IMR-90 (cell line): ENCODE results near the gene MS4A18. TPM values are rescaled to one million over a fixed set of nuclear protein-coding genes. Genes with fewer than 3 reads are reported as not detected.

ENCODE experiments used
- ATAC-seq: fragments of 200-7000 bp; cut with Tn5 transposase; 2 replicates; pipeline ENCODE4 v1.9.1; 2020; ENCODE audit warnings: low read depth, mild to moderate bottlenecking, moderate library complexity
- BruUV-seq: library from RNA; stranded (reverse); fragments of 400-500 nt; replicated peaks from 2 replicates; lab custom pipeline; 2021; lab: Mats Ljungman, UMichigan
- CTCF ChIA-PET: fragments of 300-600 bp; formaldehyde crosslinking; extraction: SDS; loops from one replicate; lab custom pipeline; 2021; ENCODE audit warnings: antibody characterized with exemption; lab: Yijun Ruan, JAX
- POLR2A ChIA-PET: fragments of 300-600 bp; sonication (Branson Sonifier 250); formaldehyde crosslinking; loops from one replicate; lab custom pipeline; 2022; ENCODE audit warnings: antibody characterized with exemption; ENCODE audit not compliant: unreplicated experiment; lab: Charles Lee
- DNase-seq: peaks from one replicate; pipeline ENCODE4 v3.0.0; 2013
- H2AFZ ChIP-seq: replicated peaks from 2 replicates; pipeline ENCODE3; 2013; ENCODE audit warnings: low read length, mild to moderate bottlenecking; ENCODE audit not compliant: poor library complexity
- H2AK5ac ChIP-seq: 2 replicates; pipeline ENCODE4 v1.6.1; 2013; ENCODE audit warnings: low read depth, low read length, inconsistent platforms
- H2AK9ac ChIP-seq: replicated peaks from 2 replicates; pipeline ENCODE3; 2013; ENCODE audit warnings: mild to moderate bottlenecking, low read depth, low read length, moderate library complexity; ENCODE audit not compliant: poor library complexity
- H2BK120ac ChIP-seq: 2 replicates; pipeline ENCODE4 v1.6.1; 2013; ENCODE audit warnings: low read depth, low read length, inconsistent platforms
- H2BK15ac ChIP-seq: 3 replicates; pipeline ENCODE4 v1.6.1; 2013; ENCODE audit warnings: low read depth, low read length, inconsistent platforms
- H2BK20ac ChIP-seq: 2 replicates; pipeline ENCODE4 v1.6.1; 2013; ENCODE audit warnings: low read depth, mild to moderate bottlenecking, inconsistent platforms, low read length, moderate library complexity
- H2BK5ac ChIP-seq: 2 replicates; pipeline ENCODE4 v1.6.1; 2013; ENCODE audit warnings: mild to moderate bottlenecking, low read depth, low read length, inconsistent platforms; ENCODE audit not compliant: poor library complexity, severe bottlenecking
- H3K14ac ChIP-seq: replicated peaks from 2 replicates; pipeline ENCODE4 v1.6.1; 2013; ENCODE audit warnings: low read depth, low read length, inconsistent platforms
- H3K18ac ChIP-seq: 2 replicates; pipeline ENCODE4 v1.6.1; 2013; ENCODE audit warnings: low read depth, low read length, control low read depth
- H3K23ac ChIP-seq: 2 replicates; pipeline ENCODE4 v1.6.1; 2013; ENCODE audit warnings: low read depth, low read length, inconsistent platforms
- H3K27ac ChIP-seq: 2 replicates; pipeline ENCODE4 v1.5.1; 2013; ENCODE audit warnings: mild to moderate bottlenecking, control low read depth, low read length; ENCODE audit not compliant: insufficient read depth
- H3K27me3 ChIP-seq: 2 replicates; pipeline ENCODE4 v1.6.1; 2013; ENCODE audit warnings: low read length; ENCODE audit not compliant: control insufficient read depth, insufficient read depth
- H3K36me3 ChIP-seq: 2 replicates; pipeline ENCODE4 v1.6.1; 2013; ENCODE audit warnings: low read length, mixed read lengths; ENCODE audit not compliant: control insufficient read depth, insufficient read depth
- H3K4ac ChIP-seq: 2 replicates; pipeline ENCODE4 v1.6.1; 2013; ENCODE audit warnings: low read depth, low read length, inconsistent platforms
- H3K4me1 ChIP-seq: 2 replicates; pipeline ENCODE4 v1.6.1; 2013; ENCODE audit warnings: low read length, mixed read lengths; ENCODE audit not compliant: control insufficient read depth, insufficient read depth
- H3K4me2 ChIP-seq: 2 replicates; pipeline ENCODE4 v1.6.1; 2013; ENCODE audit warnings: low read depth, mild to moderate bottlenecking, control low read depth, low read length, moderate library complexity
- H3K4me3 ChIP-seq: 2 replicates; pipeline ENCODE4 v1.5.1; 2013; ENCODE audit warnings: low read depth, mild to moderate bottlenecking, control low read depth, low read length, moderate library complexity; ENCODE audit not compliant: insufficient read depth
- H3K56ac ChIP-seq: 2 replicates; pipeline ENCODE4 v1.6.1; 2013; ENCODE audit warnings: low read length, inconsistent platforms; ENCODE audit not compliant: insufficient read depth; ENCODE audit errors: extremely low read depth
- H3K79me1 ChIP-seq, 2 experiments: 2 replicates each; pipeline ENCODE4 v1.6.1; 2013; ENCODE audit warnings: low read length in 2 of 2, inconsistent platforms in 1 of 2, low read depth in 1 of 2
- H3K9ac ChIP-seq: 2 replicates; pipeline ENCODE4 v1.6.1; 2013; ENCODE audit warnings: low read depth, low read length, control low read depth
- H3K9me1 ChIP-seq: 2 replicates; pipeline ENCODE4 v1.6.1; 2013; ENCODE audit warnings: low read length, inconsistent platforms; ENCODE audit not compliant: insufficient read depth
- H3K9me3 ChIP-seq: 2 replicates; pipeline ENCODE4 v1.6.1; 2013; ENCODE audit warnings: low read length; ENCODE audit not compliant: control insufficient read depth, insufficient read depth
- H4K20me1 ChIP-seq: 2 replicates; pipeline ENCODE4 v1.6.1; 2013; ENCODE audit warnings: low read length, inconsistent platforms; ENCODE audit not compliant: insufficient read depth
- H4K5ac ChIP-seq: 2 replicates; pipeline ENCODE4 v1.6.1; 2013; ENCODE audit warnings: mild to moderate bottlenecking, low read depth, low read length, control low read depth
- H4K8ac ChIP-seq, 2 experiments: 2 replicates each; pipeline ENCODE4 v1.6.1; 2013; ENCODE audit warnings: low read depth in 2 of 2, low read length in 2 of 2, control low read depth in 1 of 2, inconsistent platforms in 1 of 2
- H4K91ac ChIP-seq: 2 replicates; pipeline ENCODE4 v1.6.1; 2013; ENCODE audit warnings: low read depth, low read length, inconsistent platforms; ENCODE audit not compliant: insufficient read depth
- FOS ChIP-seq: fragments of 150-350 bp; IDR thresholded peaks from 2 replicates; pipeline ENCODE4 v1.6.1; 2016; ENCODE audit warnings: low read depth, low read length
- MAZ ChIP-seq: IDR thresholded peaks from 2 replicates; pipeline ENCODE4 v1.6.1; 2012; ENCODE audit warnings: low read depth, mild to moderate bottlenecking, low read length, improper control_type of control experiment, moderate library complexity, borderline replicate concordance
- MXI1 ChIP-seq: IDR thresholded peaks from 2 replicates; pipeline ENCODE4 v1.6.1; 2012; ENCODE audit warnings: low read depth, mild to moderate bottlenecking, low read length, moderate library complexity, borderline replicate concordance
- NFE2L2 ChIP-seq: fragments of 150-350 bp; IDR thresholded peaks from 2 replicates; pipeline ENCODE4 v1.6.1; 2016; ENCODE audit warnings: low read depth, mild to moderate bottlenecking, low read length
- RFX5 ChIP-seq: IDR thresholded peaks from 2 replicates; pipeline ENCODE4 v1.8.0; 2012; ENCODE audit warnings: low read depth, mild to moderate bottlenecking, low read length, moderate library complexity
- WGBS, 2 experiments: methylation state at CpG; one replicate each; pipeline versions ENCODE4 v1.1.5 to v1.1.7; 2013; ENCODE audit warnings: missing lambda C conversion rate in 2 of 2; ENCODE audit not compliant: insufficient read length in 1 of 2; ENCODE audit errors: extremely low coverage in 2 of 2; 5-methylcytosine and 5-hydroxymethylcytosine counted together
- dilution Hi-C: fragments of 300-500 bp; cut with HindIII; formaldehyde crosslinking; loops from one replicate; pipeline ENCODE4 v1.14.3; 2018; ENCODE audit warnings: low sequenced_read_pairs; ENCODE audit not compliant: unreplicated experiment
- in situ Hi-C: fragments of 300-500 bp; cut with MboI; formaldehyde crosslinking; loops from 3 replicates; pipeline ENCODE4 v1.14.3; 2019; ENCODE audit warnings: low sequenced_read_pairs, inconsistent platforms, mixed read lengths
- intact Hi-C: fragments of 100-400 bp; cut with micrococcal nuclease; formaldehyde crosslinking; loops from 2 replicates; pipeline ENCODE4 v1.10.0; 2022
- polyA plus RNA-seq, 3 experiments: library from polyadenylated mRNA; depleted of rRNA; stranded (reverse); fragments of >200 nt; gene quantifications; 2 replicates each; pipeline ENCODE4 v1.2.3, GENCODE V29; 2012; ENCODE audit warnings: low replicate concordance in 1 of 3
- total RNA-seq: library from RNA; depleted of rRNA; stranded (reverse); fragments of >200 nt; gene quantifications from 2 replicates; pipeline ENCODE4 v1.2.3, GENCODE V29; 2012

Gene MS4A18
- total and polyA plus RNA-seq, 2 of the 4 experiments (the other 2 are of a cell fraction) = not detected

DNA sequence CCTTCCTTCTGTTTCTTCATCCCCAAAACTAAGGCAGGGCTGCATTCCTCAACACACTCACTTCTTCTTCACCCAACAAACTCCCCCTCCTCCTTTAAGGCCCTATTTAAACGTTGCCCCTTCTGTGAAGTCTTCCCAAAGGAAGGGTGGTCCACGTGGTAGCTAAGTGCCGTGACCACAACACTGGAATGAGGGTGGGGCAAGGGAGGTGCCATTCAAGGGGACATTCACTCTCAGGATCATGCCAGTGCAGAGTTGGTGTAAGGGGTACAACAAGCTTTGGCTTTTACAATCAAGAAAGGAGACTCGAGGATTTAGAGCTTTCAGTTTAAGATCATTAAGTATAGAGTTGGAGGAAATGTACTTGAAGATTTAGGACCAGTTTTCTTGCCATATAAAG is 52.6 kb downstream of the MS4A18 start:
- 0 out of 2 replicates have a peak overlapping the region, but pooled peaks have one; percentile 21 for H3K14ac ChIP-seq
- H3K79me1 ChIP-seq = no peaks in the 10 kb centered on the region
- ChIA-PET CTCF (interaction anchor here (2.6 to 3.0 kb wide), 2 partner anchors 54 to 111 kb away, joined by 9 to 16 read pairs; no protein-coding TSS in a partner anchor), POLR2A (no interaction called here)
- BruUV-seq = no TSS peak
- no peak overlapping the region; the same call in 1 of the 2 replicates for H2BK20ac ChIP-seq
- H3K4ac ChIP-seq = peak overlapping the region; percentile 33; the same call in 1 of the 2 replicates
- H3K9me3 ChIP-seq = no peaks in the 10 kb centered on the region
- H3K9ac ChIP-seq = no peak overlapping the region
- H3K36me3 ChIP-seq = no peaks in the 10 kb centered on the region
- no peak overlapping the region for H2AK9ac ChIP-seq
- H2BK15ac ChIP-seq = peak overlapping the region; percentile 23; the same call in 1 of the 3 replicates
- no peaks in the 10 kb centered on the region for H4K20me1 ChIP-seq
- H3K9me1 ChIP-seq = peaks cover 5% of the 10 kb centered on the region; the same call in 1 of the 2 replicates
- H4K8ac ChIP-seq = peak overlapping the region; percentile 5 to 50; a peak in 2 of 4 replicates
- dilution Hi-C loops (no loop called here), in situ Hi-C loops (loop anchor here (5.0 kb wide), 1 partner anchor 120 kb away; no protein-coding TSS in a partner anchor), intact Hi-C loops (no loop called here)
- no peak overlapping the region for H3K27ac ChIP-seq
- 80% methylated on average over 1 of the region's 4 CpGs; no CpG with 5 or more reads in 1 of the 2 experiments for WGBS, 2 experiments
- H2BK120ac ChIP-seq = no peak overlapping the region
- no peak overlapping the region for H2BK5ac ChIP-seq
- no peak overlapping the region for H3K18ac ChIP-seq
- no peak overlapping the region for H4K5ac ChIP-seq
- H3K4me2 ChIP-seq = no peak overlapping the region
- H3K23ac ChIP-seq = no peak overlapping the region
- peak overlapping the region; percentile 34; the same call in 1 of the 2 replicates for H4K91ac ChIP-seq
- H3K4me1 ChIP-seq = no peaks in the 10 kb centered on the region; the same call in 1 of the 2 replicates
- TF ChIP-seq NFE2L2 = no peak
- no peak for TF ChIP-seq MAZ
- TF ChIP-seq FOS = no peak
- no peak for TF ChIP-seq MXI1
- no peak for TF ChIP-seq RFX5
- H2AK5ac ChIP-seq = 0 out of 2 replicates have a peak overlapping the region, but pooled peaks have one; percentile 7
- ATAC-seq (no peak), DNase-seq (no peak)
- H2AFZ ChIP-seq = no peak overlapping the region
- H3K27me3 ChIP-seq = peaks cover 20% of the 10 kb centered on the region
- no peak overlapping the region for H3K4me3 ChIP-seq
- no peak overlapping the region for H3K56ac ChIP-seq
